Measurements from ENCODE around the gene UBN1. TPM values are rescaled to one million over a fixed set of nuclear protein-coding genes. Genes with fewer than 3 reads are reported as not detected.

Gene UBN1
- total RNA-seq, 4 donors from 2014 or later = 21.1 to 48.2 (median 37.2) TPM

DNA sequence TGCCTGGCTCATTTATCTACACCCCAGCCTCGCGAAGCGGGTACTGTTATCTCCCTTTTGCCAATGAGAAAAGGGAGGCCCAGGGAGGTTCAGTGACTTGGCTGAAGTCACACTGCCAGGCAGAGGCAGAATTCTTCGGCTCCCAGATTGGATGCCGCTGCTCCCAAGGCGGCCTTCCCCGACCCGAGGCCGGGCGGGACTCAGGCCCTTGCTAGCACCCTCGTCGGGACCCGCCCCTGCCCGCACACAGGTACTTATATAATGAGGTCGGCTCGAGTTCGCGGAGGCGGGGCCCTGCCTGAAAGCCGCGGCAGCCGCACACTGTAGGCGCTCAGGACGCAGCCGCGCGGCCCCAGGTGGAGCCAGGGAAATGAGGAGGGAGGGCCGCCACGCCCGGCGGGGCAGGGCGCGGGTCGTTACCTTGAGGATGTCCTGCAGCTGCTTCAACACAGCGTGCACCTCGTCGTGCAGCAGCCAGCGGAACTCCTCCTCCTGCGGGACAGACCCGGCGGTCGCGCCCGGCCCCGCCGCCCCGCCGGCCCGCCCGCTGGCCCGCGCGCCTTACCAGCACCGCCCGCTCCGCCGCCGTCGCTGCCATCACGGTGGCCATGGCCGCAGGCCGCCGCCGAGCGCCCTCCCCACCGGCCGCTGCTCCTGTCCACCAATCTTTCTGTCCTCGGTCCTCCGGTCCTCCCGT, 45.2 kb upstream of the UBN1 start, which contains the start of gene ROGDI:
Gene ROGDI, minus strand, starts transcription at position 672 of the 697 bp plus-strand sequence. Its CDS starts 62 bp downstream, at position 610.
- TF ChIP-seq CTCF (IDR thresholded peaks at IDR 0.05; ENCODE audit: low read depth) = no peak

GRCh38 chr16:4802659-4803287, 44.5 kb upstream of the UBN1 start:
- no peak for TF ChIP-seq CTCF (IDR thresholded peaks at IDR 0.05; ENCODE audit: low read depth)

DNA sequence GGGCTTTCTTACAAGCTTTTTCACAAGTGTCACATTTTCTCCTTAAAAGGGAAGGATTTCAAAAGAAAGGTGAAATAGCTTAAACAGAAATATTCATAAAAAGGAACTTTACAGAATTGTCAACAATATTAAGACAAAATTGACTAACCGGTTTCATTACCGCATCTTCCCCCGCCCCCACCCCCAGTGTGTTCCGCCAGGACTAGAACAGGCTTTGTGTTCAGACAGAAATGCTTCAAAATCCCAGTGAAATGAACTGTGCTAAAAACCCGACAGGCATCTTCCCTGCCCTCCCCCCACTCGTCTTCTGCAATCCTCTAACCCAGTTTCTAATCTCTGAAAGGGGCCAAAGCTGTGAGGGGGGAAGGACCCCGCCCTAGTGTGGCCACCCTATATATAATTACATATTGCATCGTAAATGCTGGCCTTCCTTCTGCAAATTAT, 43.9 kb upstream of the UBN1 start:
- TF ChIP-seq CTCF (IDR thresholded peaks at IDR 0.05; ENCODE audit: low read depth) = no peak

DNA sequence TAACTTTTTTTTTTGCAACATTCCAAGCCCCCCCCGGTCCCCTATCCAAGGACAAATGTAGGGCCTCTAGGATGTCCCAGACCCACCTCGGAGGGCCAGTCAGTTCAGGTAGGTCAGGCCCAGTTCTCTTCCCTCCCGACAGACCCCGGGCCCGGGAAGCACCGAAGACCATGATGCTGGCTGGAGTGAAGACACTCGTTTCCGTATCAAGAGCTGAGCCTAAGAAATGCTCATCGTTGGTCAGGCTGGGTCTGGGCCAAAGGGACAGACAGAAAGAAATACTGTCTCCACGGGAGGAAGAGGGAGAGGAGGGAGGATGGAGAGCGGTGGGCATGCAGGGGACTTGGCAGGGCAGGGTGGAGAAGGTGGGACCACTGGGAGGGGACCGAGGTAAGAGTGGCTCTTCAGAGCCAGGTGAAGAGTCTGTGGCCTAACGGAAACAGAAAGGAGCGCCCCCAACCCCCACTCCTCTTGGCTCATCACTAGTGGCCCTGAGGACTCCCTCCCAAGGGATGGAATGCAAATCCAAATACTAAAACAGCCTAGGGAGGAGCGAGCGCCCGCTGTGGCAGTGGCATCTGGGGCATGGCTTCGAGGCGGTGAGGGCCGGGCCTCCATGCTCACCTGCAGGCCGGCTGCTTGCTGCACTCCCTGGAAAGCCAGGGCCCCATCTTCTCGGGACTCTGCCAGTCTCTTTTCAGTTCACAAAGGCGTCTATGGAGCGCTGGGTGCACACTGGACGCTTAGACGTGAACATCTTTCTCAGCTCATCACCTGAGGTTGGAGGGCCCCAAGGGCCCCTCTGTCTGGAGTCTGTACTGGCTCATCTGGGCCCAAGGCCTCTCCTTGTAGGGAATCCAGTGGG, 43.2 kb upstream of the UBN1 start:
- TF ChIP-seq CTCF (IDR thresholded peaks at IDR 0.05; ENCODE audit: low read depth) = no peak

DNA sequence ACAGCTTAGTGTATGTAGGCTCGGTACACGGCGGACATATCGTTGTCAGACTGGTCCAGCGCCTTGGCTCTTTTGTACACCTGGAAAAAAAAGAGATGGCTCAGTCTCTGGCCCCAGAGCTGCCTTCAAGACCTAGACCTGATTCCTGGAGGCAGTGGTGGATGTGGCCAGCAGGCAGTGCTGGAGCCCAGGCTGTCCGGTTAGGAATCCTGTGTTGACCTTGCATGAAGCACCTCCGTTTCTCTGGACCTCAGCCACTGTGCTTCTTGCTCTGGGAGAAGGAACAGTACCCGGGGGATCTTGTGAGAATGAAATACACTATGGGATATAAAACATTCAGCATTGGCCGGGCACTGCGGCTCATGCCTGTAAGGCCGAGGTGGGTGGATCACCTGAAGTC, 42.0 kb upstream of the UBN1 start:
- TF ChIP-seq CTCF (IDR thresholded peaks at IDR 0.05; ENCODE audit: low read depth) = no peak

GRCh38 chr16:4806280-4806679, 41.0 kb upstream of the UBN1 start:
- no peak for TF ChIP-seq CTCF (IDR thresholded peaks at IDR 0.05; ENCODE audit: low read depth)

- TF ChIP-seq CTCF (IDR thresholded peaks at IDR 0.05; ENCODE audit: low read depth) = no peak
Observed at GRCh38 chr16:4811242-4811641, 36.0 kb upstream of the UBN1 start.

Measured in subcutaneous adipose tissue (tissue), 4 donors.